Breast epithelium (tissue), 3 donors: Measurements from ENCODE around the gene NCEH1.

ENCODE experiments used
- POLR2A ChIP-seq: fragments of 450-650 bp; IDR thresholded peaks from one replicate; pipeline ENCODE4 v1.6.1; 2016; ENCODE audit warnings: antibody characterized with exemption, mild to moderate bottlenecking, moderate library complexity
- POLR2AphosphoS5 ChIP-seq, 3 donors: sonication (generic); formaldehyde crosslinking; IDR thresholded peaks; one replicate each; pipeline ENCODE4 v1.6.1; 2017; ENCODE audit warnings: antibody characterized with exemption in 3 of 3
- TF ChIP-seq, protein P1 (sequence below), 3 donors: fragments of 450-650 bp; IDR thresholded peaks; one replicate each; pipeline ENCODE4 v1.5.1; 2016 to 2017; ENCODE audit warnings: antibody characterized with exemption in 3 of 3, mild to moderate bottlenecking in 3 of 3, moderate library complexity in 3 of 3

DNA sequence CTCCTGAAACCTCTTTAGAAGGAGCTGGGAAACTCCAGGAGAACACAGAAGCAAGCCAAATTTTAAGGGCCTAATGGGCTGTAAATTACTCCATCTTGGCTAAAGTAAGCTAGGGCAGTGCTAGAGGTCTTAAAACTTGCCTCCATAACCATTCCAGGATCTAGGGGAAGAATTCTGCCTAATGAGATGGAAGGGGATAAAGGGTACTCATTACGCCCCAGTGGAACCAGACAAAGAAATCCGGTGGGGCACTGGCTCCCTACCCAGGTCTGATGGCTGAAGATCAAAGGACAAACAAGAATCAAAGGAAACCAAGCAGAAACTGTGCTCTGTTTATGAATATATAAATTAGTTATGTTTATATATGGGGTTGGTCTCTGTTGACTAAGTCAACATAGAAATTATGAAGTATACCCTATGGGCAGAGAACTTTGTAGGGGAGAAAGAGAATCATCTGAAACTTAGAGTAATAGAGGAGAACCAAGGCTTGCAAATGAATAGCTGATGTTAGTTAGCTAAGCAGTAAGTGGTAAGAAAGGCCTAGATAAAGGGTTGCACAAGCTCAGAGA is 57.8 kb downstream of the NCEH1 start:
- TF ChIP-seq, protein P1, sequence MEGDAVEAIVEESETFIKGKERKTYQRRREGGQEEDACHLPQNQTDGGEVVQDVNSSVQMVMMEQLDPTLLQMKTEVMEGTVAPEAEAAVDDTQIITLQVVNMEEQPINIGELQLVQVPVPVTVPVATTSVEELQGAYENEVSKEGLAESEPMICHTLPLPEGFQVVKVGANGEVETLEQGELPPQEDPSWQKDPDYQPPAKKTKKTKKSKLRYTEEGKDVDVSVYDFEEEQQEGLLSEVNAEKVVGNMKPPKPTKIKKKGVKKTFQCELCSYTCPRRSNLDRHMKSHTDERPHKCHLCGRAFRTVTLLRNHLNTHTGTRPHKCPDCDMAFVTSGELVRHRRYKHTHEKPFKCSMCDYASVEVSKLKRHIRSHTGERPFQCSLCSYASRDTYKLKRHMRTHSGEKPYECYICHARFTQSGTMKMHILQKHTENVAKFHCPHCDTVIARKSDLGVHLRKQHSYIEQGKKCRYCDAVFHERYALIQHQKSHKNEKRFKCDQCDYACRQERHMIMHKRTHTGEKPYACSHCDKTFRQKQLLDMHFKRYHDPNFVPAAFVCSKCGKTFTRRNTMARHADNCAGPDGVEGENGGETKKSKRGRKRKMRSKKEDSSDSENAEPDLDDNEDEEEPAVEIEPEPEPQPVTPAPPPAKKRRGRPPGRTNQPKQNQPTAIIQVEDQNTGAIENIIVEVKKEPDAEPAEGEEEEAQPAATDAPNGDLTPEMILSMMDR (IDR thresholded peaks at IDR 0.05), result no peak
- TF ChIP-seq POLR2A, result no peak
- TF ChIP-seq POLR2AphosphoS5 (IDR thresholded peaks at IDR 0.05), result no peak
